ENCODE data around the gene MRPL34.

The MRPL34 gene

DNA sequence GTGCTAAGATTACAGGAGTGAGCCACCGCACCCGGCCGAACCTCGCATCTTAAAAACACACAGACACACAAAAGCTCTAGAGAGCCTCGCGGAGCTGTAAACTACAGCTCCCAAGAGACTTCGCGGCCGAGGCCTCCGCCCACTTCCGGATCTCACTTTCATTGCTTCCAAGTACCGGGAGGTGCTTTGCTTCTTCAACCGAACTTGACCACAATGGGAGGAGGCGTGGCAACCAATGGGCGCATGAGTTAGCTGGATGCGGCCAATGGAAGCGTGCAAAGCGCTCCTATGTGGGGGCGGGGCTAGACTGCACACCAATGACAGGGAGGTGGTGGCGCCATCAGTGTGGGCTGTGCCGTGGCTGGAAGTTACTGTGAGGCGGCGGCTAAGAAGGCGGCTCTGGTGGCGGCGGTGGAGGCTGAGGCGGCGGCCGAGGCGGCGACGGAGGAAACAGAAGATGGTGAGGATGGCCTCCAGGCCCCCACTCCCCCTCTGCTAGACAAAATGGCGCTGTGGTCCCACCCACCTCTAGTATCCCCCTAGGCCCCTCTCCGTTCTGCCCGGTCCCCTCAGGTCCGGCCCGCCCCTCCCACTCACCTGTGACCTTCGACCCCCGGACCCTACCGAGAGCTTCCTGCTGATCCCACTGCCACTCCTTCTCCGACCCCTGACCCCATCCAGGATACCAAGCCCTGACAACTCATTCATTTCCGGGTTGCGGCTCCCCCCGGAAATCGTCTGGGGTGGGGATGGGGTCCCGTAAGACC, 3.7 kb downstream of the MRPL34 start, which contains the start of gene DDA1:
Gene DDA1, plus strand, starts transcription at position 366 of the 767 bp plus-strand sequence. Its CDS starts 92 bp downstream, at position 458.
- peak; percentile 98 to 99 (median 99) for DNase-seq (ENCODE audit: low read depth in 2 of 3, low spot score in 1 of 3)

DNA sequence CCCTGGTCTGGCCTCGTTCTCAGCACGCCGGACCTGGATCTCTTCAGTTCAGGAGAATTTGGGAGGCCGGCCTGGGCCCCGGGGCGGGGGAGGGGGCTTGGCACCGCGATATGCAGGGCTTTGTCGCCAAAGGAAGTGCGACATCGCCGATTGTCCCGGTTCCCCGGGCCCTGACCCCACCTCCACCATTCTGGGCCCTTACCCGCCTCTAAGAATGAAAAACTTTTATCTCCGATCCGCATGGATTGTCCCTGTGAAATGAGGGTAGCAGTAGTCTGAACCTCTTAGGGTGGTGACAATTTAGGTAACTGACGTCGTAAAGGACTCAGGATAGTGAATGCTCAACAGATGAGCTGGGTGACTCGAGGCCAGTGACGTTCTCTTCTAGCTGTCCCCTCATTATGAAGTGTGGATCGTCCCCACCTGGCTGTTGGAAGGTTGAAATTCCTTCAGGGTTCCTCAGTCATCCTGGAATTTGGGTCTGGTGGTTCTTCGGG, 4.3 kb downstream of the MRPL34 start:
- no peak for DNase-seq (ENCODE audit: low read depth in 2 of 3, low spot score in 1 of 3)

DNA sequence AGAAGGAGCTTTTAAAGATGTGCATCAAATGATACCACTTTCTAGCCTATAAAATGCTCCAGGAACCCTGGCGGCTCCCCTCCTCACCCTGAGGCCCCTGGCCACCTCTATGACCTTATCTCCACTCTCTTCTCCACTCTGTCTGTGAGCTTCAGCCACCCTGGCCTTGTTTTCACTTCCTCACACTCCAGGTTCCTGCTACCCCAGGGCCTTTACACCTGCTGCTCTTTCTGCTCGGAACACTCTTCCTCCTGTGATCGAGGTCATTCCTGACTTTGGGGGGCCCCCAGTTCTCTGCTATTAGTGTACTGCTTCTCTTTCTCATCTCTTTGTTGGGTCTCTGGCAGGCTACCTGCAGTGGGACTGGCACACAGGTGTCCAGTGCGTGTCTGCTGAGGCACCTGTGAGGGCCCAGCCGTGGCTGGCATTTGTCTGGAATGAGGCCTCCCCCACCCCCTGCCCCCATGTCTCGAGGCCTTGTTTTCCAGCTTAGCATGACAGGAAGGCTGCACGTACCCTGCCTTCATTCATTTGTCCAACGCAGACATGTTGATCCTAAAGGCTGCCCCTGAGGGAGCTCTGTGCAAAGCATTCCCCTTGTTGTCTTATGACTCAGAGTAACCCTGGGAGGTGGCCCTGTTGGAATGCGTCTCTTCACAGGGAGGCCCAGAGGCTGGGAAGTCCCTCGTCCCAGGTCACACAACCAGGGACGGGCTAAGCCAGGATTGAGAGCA, 6.0 kb downstream of the MRPL34 start:
- no peak for DNase-seq (ENCODE audit: low read depth in 2 of 3, low spot score in 1 of 3)

DNA sequence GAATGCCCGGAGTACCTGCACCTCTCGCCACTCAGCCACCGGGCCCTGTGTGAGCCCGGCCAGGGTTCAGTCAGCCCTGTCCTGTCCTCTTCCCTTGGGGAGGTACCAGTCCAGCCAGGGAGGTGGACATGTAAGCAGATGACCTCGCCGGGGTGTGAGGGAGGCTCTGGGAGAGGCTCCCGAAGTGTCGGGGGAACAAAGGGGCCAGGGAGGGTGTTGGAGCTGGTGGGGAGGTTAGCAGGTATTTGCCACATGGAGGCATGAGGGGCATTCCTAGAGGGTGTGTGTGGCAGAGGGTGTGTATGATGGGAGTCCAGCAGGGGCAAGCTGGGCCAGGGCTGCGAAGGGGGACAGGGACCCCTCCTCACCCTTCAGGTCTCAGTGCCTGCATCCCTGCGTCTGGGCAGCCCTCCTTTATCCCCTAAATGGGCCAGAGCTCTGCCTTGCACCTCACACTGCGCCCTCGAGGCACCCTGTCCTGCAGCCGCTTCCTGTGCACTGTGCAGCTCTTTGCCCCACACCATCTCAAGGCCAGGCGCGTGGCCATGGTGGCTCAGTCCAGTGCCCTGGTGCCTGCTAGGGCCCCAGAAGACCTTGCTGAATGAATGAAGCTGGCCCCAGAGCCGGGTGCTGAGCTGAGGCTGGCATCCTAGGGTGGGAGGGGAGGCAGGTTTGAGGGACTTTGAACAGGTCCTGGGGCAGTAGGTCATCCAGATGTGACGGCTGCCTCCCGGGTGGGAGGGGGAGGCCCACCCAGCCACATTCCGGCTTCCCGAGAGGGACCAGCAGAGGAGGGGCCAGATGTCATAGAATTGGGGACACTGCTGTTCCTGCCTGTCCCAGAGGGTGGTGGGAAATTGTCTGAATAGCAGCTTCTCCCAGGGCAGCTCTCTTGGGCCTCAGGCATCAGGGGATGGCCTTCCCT, 6.8 kb downstream of the MRPL34 start:
- no peak for DNase-seq (ENCODE audit: low read depth in 2 of 3, low spot score in 1 of 3)

DNA sequence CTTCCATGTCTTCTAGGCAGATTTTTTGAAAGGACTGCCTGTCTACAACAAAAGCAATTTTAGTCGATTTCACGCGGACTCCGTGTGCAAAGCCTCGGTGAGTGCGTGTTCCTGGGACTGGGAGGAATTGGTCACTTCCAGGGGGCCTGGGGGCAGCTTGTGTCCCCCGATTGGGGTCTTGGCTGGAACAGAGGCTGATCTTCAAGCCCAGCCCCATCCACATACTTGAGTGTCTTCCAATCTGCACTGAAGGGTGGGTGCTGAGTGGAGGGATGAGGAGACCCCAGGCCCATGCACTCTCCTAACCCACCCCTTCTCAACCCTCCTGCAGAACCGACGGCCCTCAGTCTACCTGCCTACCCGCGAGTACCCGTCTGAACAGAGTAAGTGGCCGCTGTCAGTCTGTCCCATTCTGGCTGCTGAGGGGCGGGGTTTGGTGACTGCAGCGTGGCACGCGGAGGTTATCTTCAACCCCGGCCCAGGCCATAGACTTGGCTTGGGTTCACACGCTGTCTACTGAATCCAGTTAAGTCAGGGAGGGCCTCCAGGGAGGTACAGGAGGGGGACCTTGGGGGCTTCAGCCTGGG, 8.4 kb downstream of the MRPL34 start:
- no peak for DNase-seq (ENCODE audit: low read depth in 2 of 3, low spot score in 1 of 3)

DNA sequence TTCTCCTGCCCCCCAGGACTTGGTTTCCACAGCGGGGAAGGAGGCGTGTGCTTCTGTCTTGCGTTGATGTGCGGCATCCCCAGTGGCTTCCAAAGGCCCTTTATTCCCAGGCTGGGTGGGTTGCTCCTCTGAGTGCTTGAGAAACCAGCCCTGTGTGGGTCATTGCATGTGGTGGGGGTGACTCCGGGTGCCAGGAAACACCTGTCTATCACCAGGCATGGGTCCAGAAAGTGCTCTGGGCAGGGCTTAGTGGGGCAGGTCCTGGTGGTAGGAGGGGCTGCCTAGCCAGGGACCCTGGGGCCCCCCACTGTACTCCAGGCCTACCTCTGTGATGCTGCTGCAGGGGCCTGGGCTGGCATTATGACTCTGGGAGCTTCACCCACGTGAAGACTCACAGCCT, 13.3 kb downstream of the MRPL34 start:
- no peak for DNase-seq (ENCODE audit: low read depth in 2 of 3, low spot score in 1 of 3)

DNA sequence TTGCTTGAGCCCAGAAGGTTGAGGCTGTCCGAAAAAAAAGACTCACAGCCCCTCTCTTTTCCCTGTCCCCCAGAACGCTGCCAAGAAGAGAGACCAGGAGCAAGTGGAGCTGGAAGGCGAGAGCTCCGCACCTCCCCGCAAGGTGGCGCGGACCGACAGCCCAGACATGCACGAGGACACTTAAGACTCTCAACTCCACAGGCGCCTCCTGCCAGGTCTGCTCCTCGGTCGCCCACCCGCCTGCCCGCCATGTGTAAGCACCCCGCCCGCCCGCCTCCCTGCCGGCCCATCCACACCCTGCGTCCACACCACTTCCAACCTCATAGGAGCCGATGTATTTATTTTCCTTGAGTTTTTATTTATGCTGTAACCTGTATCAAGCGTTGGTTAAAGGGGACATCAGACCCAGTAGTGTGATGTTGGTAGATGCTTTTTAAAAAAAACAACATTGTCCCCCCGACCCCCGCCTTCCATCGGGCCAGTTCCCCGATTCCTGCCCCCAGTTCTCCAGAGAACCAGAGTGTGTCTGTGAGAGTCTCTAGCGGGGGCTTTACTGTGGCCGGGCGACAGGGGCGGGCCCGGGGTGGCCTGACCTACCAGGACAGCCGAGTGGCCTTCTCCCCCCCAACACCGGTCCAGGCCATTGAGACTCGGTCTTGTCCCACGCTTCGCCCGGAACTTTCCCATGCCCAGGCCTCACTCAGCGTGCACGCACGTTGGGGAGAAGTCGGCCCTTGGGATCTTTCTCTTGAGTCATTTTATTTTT, 14.0 kb downstream of the MRPL34 start:
- no peak for DNase-seq (ENCODE audit: low read depth in 2 of 3, low spot score in 1 of 3)

DNA sequence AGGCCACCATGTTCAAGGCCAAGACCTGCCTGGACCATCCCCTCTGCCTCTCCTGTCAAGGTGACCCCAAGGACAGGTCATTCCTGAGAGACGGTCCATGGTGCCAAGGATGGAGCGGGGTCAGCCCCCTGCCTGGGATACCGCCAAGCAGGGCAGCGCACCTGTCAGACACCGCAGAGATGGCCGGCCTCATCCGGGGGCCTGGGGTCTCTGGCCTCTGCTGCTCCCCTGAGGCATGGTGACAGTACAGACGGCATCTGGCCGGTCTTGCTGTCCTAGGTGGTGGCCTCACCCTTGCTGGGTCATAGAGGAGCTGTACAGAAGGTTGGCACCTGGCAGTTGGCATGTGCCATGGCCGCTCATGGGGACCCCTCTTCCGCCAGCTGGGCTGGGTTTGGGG, 14.8 kb downstream of the MRPL34 start:
- DNase-seq (ENCODE audit: low read depth in 2 of 3, low spot score in 1 of 3), result no peak

DNA sequence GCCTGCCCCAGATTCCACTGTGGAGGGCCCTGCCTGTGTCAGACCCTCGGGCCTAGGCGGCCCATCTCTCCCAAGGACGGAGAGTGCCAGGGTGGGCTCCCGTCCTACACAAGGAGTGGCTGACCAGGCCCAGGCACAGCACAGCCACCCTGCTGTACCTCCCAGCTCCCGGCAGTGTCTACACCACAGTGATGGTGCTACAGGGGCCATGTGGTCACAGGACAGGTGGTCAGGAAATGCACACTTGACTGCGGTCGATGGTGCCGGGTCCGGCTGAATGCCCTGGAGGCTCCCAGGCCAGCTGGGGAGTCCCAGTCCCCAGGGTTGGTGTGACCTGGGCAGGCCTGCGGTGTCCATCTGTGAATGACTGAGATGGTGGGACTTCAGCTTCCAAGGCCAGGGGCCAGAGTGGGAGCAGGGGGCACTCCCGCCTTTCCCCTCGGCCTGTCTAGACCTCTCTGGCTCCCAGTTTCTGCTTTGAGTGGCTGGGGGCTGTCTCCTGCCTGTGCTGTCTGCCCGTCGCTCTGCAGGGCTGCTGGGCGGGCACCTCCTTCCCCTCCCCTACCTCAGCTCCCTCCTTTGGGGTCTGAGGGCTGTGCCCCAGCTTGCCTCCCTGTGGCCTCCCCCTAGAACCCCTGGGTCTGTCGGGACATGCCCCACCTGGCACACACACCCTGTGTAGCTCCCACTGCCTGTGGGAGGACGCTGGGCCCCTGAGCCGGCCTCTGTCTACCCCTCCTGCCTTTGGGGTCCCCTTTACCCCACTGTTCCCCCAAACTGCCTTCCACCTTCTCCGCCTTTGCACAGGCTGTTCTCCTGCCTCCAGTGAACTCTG, 16.2 kb downstream of the MRPL34 start:
- DNase-seq (ENCODE audit: low read depth in 2 of 3, low spot score in 1 of 3), result no peak

DNA sequence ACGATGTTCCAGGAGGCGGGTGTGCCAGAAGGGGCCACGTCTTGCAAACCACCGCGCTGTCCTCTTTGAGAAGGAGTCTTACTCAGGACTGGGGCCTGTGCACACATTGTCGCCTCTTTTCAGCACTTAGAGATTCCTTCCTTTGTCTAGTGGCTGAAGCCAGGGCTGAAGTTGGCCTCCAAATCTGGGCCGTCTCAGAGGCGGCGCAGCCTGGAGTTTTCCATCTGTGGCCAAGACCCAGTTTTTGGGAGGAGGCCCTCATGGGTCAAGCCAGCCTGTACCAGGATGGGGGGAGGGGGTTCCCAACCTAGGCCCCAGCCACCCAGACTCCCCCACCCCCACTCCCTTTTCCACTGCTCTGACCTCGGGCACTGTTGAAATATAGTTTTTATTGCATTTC, 17.2 kb downstream of the MRPL34 start:
- DNase-seq (ENCODE audit: low read depth in 2 of 3, low spot score in 1 of 3), result no peak

DNA sequence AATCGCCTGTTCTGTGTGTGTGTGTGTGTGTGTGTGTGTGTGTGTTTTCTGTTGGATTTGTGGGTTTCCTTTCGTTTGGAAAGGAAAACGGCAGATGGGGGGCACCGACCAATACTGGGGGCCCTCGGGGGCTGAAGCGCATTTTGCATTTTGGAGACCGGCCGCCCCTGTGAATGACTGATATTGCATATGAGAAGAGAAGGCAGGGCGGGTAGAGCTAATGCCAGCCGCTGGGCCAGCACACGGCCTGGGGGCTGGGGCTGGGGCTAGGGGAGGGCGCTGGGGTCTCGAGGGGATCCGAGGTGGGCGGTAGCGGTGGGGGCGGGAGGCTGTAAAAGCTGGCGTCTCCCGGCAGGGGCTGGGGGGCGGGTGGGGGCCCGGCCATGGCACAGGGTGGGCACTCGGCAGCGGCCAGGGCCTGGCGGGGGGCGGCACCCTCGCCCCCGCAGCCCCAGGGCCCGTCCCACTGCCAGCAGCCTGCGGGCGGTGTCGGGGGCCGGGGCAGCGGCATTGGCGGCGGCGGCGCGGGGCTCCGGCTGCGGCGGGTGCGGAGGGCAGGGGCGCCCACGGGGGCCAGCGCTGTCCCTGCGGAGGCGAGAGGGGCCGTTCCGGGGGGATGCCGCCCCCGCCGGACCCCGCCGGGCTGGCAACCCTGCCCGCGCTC, 17.8 kb downstream of the MRPL34 start:
- DNase-seq (ENCODE audit: low read depth in 2 of 3, low spot score in 1 of 3), result no peak

DNA sequence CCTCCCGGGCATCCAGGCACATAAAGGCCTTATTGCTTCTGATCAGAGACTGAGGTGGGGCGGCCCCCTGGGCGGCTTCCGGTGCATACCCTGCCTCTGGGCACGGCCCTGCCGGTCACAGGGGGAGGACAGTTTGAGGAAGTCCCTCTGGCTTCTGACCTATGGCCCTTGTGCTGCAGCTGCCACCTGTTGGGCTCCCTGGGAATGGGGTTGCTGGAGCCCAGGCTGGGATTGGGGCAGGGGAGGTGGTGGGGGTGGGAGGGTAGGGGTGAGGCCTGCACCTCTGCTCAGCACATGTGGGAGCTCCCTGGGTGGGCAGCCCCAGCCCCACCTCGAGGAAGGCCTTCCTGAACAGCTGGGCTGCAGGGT, 18.3 kb downstream of the MRPL34 start:
- DNase-seq (ENCODE audit: low read depth in 2 of 3, low spot score in 1 of 3), result no peak

DNA sequence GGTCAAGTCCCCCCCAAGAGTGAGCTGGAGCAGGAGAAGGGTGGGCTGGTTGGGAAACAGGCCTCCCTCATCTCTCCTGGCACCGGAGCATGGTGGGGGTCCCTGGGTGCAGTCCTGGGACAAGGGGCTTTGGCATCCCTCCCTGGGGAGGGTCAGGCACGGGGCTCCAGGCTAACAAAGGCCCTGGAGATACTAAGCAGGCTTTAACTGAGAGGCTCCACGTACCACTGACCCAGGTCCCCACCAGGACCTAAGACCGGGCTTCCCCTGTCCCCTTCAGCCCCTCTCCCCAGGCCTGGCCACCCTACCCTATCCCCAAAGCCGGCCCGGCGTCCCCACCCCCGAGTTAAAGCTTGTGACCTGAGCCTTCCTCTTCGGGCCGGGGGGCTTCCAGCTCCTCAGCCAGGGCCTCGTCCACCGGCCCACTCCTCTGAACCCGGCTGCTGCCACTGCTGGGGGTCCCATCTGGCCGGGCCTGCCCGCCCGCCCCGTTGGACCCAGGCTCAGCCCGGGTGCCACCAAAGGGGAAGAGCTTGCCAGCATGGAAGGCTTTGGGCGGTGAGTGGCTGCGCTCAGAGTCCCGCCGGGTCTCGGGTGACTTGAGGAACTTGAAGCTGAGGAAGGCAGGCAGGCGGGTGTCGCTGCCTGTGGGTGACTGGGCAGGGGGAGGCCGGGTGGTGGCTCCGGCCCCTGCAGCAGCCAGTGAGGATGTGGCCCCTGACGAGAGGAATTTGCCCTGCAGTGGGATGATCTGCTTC, 18.9 kb downstream of the MRPL34 start:
- no peak for DNase-seq (ENCODE audit: low read depth in 2 of 3, low spot score in 1 of 3)

DNA sequence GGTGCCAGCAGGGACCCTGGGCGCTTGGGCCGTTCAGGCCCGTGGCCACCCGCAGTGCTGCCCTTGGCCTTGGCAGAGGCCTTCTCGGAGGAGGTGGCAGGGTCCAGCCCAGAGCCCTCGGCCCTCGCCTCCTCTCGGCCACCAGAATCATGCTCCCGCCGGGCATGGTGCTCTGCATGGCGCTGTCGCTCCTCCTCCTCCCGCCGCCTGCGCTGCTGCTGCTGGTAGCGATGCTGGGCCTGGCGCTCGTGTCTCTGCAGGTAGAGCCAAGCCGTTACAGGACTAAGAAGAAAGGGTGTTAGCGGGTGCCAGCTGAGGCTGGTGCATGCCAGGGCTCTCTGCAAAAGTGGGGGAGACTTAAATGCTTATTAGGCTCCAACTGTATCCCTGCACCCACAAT, 19.5 kb downstream of the MRPL34 start:
- DNase-seq (ENCODE audit: low read depth in 2 of 3, low spot score in 1 of 3), result no peak

DNA sequence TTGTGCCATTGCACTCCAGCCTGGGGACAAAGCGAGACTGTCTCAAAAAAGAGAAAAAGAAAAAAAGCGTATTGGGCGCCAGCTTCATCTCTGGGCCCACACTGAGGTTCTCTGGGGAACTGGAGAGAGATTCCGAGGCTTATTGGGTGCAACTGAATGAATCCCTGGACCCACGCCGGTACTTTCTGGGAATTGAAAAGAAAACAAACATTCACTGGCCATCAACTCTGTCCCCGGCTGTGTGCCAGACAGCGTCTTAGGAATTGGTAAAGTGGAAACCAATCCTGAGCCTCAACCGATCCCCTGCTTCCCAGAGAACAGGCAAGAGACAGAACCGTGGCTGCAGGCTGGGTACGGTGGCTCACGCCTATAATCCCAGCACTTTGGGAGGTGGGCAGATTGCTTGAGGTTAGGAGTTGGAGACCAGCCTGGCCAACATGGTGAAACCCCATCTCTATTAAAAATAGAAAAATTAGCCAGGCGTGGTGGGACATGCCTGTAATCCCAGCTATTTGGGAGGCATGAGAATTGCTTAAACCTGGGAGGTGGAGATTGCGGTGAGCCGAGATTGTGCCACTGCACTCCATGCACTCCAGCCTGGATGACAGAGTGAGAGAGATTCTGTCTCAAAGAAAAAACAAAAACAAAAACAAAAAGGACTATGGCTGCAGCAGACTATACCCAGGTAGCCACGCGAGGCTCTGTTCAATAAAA, 20.4 kb downstream of the MRPL34 start:
- no peak for DNase-seq (ENCODE audit: low read depth in 2 of 3, low spot score in 1 of 3)

DNA sequence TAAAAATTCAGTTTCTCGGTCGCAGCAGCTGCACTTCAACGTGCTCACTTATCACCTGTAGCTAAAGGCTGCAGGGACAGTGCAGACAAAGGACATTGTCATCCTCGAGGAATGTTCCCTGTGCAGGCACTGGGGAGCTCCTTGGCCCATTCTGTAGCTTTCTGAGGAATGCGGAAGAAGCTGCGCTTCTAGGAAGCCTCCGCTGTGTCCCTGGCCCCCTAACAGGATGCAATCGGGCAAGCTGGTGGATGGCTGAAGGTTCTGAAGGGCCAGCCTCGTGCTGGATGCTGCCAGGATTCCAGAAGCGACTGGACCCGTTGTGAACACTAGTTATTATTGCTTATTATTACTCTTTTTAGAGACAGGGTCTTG, 20.9 kb downstream of the MRPL34 start:
- DNase-seq (ENCODE audit: low read depth in 2 of 3, low spot score in 1 of 3), result no peak

DNA sequence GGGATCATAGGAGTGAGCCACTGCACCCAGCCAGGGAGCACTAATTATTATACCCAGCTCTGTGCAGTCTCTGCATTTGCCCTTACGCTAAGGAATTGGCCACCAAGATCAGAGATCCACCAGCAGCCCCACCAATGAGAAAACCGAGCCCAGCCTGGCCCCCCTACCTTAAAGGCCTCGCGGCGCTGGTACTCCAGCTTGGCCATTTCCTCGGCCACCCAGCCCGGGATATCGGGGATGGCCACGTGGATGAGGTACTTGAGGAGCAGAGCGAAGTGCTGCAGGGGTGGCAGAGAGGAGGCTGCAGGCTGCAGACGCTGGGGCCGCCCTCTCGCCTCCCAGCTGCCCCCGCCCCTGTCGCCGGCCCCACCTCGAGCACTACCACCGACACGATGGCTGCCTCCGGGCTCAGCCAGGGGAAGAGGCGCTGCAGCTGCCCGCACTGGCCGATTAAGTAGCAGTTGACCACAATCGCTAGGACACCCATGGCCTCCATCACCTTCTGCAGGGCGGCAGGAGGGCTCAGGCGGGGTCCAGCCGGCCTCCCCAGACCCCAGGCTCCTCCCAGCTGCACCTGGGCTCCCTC, 21.5 kb downstream of the MRPL34 start:
- no peak for DNase-seq (ENCODE audit: low read depth in 2 of 3, low spot score in 1 of 3)

Data from stimulated activated CD4-positive, alpha-beta T cell treated with anti-CD3 and anti-CD28 coated beads, Interleukin-12 subunit alpha, Interleukin-12 subunit beta, amount 100 ng/mL, for 48 hours (primary cell).